Spleen (tissue), 7 donors: ENCODE data around the gene ABCA13.

Source experiments
- CTCF ChIP-seq, 11 experiments: fragments of 200-600 bp in 7 of 11; fragments of 450-650 bp in 4 of 11; sonication (generic) in 4 of 11; IDR thresholded peaks in 8 of 11; conservative IDR thresholded peaks in 3 of 11; 1 replicate in 7 of 11; 2 replicates in 4 of 11; pipeline versions ENCODE4 v1.4.0 to v1.8.0; 2016 to 2021; ENCODE audit warnings: antibody characterized with exemption in 11 of 11, inconsistent platforms in 4 of 11, mild to moderate bottlenecking in 1 of 11
- POLR2A ChIP-seq, 3 donors: fragments of 450-650 bp; IDR thresholded peaks; one replicate each; pipeline ENCODE4 v1.5.1; 2017; ENCODE audit warnings: antibody characterized with exemption in 3 of 3, mild to moderate bottlenecking in 1 of 3
- donor health status: DM: no; HTN: no; CAD: no; lungs with moderate emphysema.
- donor health status: DM: no; HTN: no; CAD: no.
- donor health status: DM: no; HTN: no; CAD: no.

DNA sequence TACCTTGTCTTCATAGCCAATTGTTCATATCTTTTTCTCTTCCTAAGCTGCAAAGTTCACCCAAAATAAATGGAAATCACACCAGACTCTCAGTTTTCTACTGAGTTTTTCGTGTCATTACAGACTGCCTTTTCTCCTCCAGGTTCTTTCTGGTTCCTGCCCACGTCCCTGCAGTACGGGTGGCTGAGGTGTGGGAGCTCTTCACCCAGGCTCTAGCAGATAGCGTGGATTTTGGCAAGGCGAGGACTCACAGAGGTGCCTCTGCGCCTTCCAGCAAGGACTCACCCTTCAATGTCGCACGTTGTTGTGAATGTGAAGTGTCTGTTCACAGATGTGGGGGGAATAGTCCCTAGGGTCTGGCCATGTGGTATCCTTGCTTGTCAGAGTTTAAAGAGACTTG lies 71.6 kb downstream of the ABCA13 start:
- TF ChIP-seq CTCF (IDR thresholded peaks at IDR 0.05 in 8 of 11, conservative IDR thresholded peaks at IDR 0.05 in 3 of 11) (no peak), POLR2A (IDR thresholded peaks at IDR 0.05) (no peak)
